Muscle of leg (tissue), 11 donors: ENCODE data around the gene TMED10. TPM values are rescaled to one million over a fixed set of nuclear protein-coding genes. Genes with fewer than 3 reads are reported as not detected.
"Not testable (repeated sequence)": the region's sequence is repeated elsewhere in the genome, so short reads cannot be mapped to it uniquely, and the experiment has no call there.

ENCODE experiments used
- DNase-seq: peaks from one replicate; pipeline ENCODE4 v3.0.0; 2013
- H3K27ac ChIP-seq: one replicate; pipeline ENCODE4 v1.5.1; 2013; ENCODE audit warnings: mild to moderate bottlenecking, low read length, control low read depth
- H3K27me3 ChIP-seq: one replicate; pipeline ENCODE4 v1.6.1; 2013; ENCODE audit warnings: low read length; ENCODE audit not compliant: control insufficient read depth, insufficient read depth
- H3K36me3 ChIP-seq: one replicate; pipeline ENCODE4 v1.6.1; 2013; ENCODE audit warnings: low read length; ENCODE audit not compliant: control insufficient read depth, insufficient read depth
- H3K4me1 ChIP-seq: one replicate; pipeline ENCODE4 v1.6.1; 2013; ENCODE audit warnings: low read length; ENCODE audit not compliant: control insufficient read depth, insufficient read depth
- H3K4me3 ChIP-seq: one replicate; pipeline ENCODE4 v1.5.1; 2013; ENCODE audit warnings: low read length, control low read depth
- H3K9me3 ChIP-seq: replicated peaks from 2 replicates; pipeline ENCODE4 v1.6.1; 2013; ENCODE audit warnings: low read depth, low read length; ENCODE audit not compliant: control insufficient read depth
- WGBS: methylation state at CpG from one replicate; pipeline ENCODE4 v1.1.5; 2013; ENCODE audit warnings: missing lambda C conversion rate; ENCODE audit not compliant: insufficient coverage; 5-methylcytosine and 5-hydroxymethylcytosine counted together
- polyA plus RNA-seq, 8 donors: library from polyadenylated mRNA; unstranded; fragments of 120-200 nt; gene quantifications; one replicate each; pipeline versions ENCODE4 v1.2.1 to v1.2.3, GENCODE V29; 2013; ENCODE audit warnings: inconsistent platforms in 1 of 8, low replicate concordance in 1 of 8; ENCODE audit not compliant: insufficient read length in 8 of 8, insufficient read depth in 1 of 8
- total RNA-seq: library from RNA; stranded (reverse); fragments of 120-200 nt; gene quantifications from one replicate; pipeline ENCODE4 v1.2.4, GENCODE V29; 2013

TMED10 gene
- total and polyA plus RNA-seq, 9 donors = 100 to 180 (median 123) TPM

DNA sequence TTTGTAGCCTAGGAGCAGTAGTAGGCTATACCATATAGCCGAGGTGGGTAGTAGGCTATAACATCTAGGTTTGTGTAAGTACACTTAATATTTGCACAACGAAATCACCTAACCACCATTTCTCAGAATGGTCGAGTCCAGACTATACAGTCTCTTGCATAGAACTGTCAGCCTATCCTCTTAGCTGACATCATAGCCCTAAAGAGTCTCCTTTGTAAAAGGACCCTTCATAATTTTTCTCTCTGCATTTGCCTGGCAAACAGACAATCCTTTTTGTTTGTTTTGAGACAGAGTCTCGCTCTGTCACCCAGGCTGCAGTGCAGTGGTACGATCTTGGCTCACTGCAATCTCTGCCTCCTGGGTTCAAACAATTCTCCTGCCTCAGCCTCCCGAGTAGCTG is 25.8 kb downstream of the TMED10 start:
- WGBS = 94% methylated on average over 4 of the region's 6 CpGs
- not testable (repeated sequence) for H3K27ac ChIP-seq

DNA sequence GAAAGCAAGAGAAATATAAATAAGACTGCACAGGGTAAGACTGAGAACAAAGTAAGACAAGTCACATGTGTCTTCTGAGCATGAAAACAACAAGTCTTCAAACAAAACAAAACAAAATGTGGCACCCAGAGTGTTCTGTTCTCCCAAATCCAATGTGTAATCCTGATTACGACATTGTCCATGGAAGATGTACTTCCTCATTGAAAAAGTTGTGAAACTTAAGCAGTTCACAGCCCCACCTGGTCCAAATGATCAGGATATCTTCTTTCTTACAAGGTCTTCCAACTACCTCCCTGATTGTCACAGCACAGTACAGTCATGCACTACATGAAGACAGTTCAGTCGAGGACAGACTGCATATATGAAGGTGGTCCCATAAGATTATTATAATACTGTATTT is 26.3 kb downstream of the TMED10 start:
- Histone ChIP-seq H3K4me1 (no peaks in the 10 kb centered on the region), H3K27me3 (no peaks in the 10 kb centered on the region), H3K4me3 (no peak overlapping the region), H3K27ac (no peak overlapping the region), H3K9me3 (no peaks in the 10 kb centered on the region), H3K36me3 (peaks cover 13% of the 10 kb centered on the region)
- WGBS = 83% methylated on average over 1 of the region's 2 CpGs
- no peak for DNase-seq

More for the DNA sequence above, 25.8 kb downstream of the TMED10 start:
- H3K9me3 ChIP-seq, H3K4me1 ChIP-seq, DNase-seq, H3K4me3 ChIP-seq, H3K27me3 ChIP-seq: not testable (repeated sequence)
- peaks cover 11% of the 10 kb centered on the region for H3K36me3 ChIP-seq

DNA sequence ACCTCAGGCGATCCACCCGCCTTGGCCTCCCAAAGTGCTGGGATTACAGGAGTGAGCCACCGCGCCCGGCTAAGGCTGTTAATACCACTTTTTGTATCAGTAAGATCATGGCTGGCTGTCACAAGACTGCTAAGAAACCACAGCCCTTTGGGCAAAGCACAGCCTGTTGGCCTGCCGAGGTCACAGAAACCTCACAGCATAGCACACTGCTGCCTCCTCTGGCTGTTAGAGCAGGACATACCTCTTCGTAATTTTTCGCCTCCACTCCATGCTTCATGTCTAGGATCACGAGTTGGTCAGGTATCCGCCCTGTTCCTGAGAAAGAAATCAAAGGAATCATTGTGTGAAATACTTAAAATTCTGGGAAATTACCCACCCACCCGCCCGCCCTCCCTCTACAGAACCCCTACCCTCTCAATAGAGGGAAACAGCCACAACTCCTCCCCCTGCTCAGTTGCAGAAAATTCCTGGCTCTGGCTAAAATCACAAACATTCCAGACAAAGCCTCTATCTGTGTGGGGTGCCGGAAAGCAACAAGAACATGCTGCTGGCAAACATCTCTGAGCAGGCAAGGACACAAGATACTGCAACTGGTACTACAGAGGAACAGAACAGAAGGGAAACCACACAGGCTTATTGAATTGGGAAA is 28.9 kb downstream of the TMED10 start:
- Histone ChIP-seq H3K27me3 (no peaks in the 10 kb centered on the region), H3K36me3 (peaks cover 20% of the 10 kb centered on the region), H3K9me3 (no peaks in the 10 kb centered on the region), H3K4me3 (no peak overlapping the region), H3K27ac (peak overlapping the region; percentile 50), H3K4me1 (peaks cover 4% of the 10 kb centered on the region)
- DNase-seq = peak; percentile 69
- 51% methylated on average over 6 of the region's 13 CpGs for WGBS

DNA sequence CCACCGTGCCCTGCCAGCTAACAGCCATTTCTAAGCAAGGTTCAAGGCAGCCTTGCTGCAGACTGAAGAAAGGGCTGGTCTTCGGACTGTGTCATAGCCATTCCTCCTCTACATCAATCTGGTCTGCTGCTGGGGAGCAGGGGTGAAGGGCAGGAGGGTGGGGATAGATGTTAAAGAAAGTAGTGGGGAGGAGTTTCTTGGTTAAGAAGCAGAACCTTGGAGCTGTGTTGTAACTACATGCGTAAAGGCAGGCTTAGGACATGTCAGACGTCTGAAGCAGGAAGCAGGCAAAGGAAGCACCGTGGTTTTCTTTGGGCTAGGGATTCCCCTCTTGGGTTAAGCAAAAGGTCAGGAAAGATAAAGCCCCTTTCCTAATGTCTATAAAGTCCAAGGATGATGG is 31.5 kb downstream of the TMED10 start:
- Histone ChIP-seq H3K27me3 (no peaks in the 10 kb centered on the region), H3K27ac (no peak overlapping the region), H3K9me3 (no peaks in the 10 kb centered on the region), H3K36me3 (peaks cover 17% of the 10 kb centered on the region), H3K4me3 (no peak overlapping the region), H3K4me1 (peaks cover 4% of the 10 kb centered on the region)
- 58% methylated on average over 4 of the region's 5 CpGs for WGBS
- DNase-seq = peak; percentile 61

DNA sequence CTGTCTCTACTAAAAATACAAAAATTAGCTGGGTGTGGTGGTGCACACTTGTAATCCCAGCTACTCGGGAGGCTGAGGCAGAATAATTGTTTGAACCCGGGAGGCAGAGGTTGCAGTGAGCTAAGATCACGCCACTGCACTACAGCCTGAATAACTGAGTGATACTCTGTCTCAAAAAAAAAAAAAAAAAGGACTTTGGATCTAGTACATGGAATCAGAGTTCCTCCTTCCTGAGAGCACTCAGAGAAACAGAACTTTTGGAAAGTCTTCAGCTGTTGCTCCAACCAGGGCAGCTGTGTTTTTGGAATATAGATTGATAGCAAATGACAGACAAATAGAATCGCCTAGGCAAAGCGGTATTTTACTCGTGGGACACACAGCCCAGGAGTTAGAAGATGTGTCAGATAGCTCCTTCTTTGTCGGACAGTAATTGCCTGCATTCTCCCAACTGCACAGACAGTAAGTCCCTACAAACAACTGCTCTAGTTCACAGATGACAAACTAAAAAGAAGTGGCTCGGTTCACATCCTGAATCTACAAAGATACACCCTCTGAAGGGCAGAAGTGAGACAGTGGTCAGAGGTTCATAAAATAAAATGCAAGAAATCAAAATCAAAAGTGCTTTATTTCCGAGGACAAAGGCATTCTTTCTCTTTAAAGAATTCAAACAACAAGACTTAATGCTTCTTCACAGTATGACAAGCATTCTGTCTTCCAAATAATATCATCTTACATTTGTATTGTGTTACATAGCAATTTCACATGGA is 32.5 kb downstream of the TMED10 start:
- no peak overlapping the region for H3K4me3 ChIP-seq
- no peaks in the 10 kb centered on the region for H3K9me3 ChIP-seq
- DNase-seq = no peak
- H3K27me3 ChIP-seq = no peaks in the 10 kb centered on the region
- H3K4me1 ChIP-seq = peaks cover 4% of the 10 kb centered on the region
- 90% methylated on average over 4 of the region's 9 CpGs for WGBS
- peak overlapping the region; percentile 45 for H3K27ac ChIP-seq
- peaks cover 10% of the 10 kb centered on the region for H3K36me3 ChIP-seq

DNA sequence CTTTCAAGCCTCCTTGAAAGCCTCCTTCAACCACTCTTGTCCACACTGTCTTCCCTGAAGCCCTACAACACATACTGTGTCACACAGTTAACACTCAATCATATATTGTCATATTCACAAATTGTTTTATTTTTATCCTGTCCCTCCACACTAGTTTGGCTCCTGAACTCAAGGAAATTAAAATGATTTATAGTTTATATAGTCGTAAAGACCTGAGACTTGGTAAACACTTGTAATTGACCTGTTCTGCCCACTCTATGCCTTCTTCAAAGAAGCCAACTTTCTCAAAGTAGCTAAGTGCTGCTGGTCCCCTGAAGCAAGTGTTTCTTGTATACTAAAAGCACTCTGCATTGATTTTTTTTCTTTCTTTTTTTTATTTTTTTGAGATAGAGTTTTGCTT is 33.9 kb downstream of the TMED10 start:
- Histone ChIP-seq H3K4me1 (peaks cover 4% of the 10 kb centered on the region), H3K9me3 (no peaks in the 10 kb centered on the region), H3K36me3 (peaks cover 9% of the 10 kb centered on the region), H3K27me3 (no peaks in the 10 kb centered on the region), H3K27ac (no peak overlapping the region), H3K4me3 (no peak overlapping the region)
- no CpG with 5 or more reads among the region's 1 CpG for WGBS
- no peak for DNase-seq

DNA sequence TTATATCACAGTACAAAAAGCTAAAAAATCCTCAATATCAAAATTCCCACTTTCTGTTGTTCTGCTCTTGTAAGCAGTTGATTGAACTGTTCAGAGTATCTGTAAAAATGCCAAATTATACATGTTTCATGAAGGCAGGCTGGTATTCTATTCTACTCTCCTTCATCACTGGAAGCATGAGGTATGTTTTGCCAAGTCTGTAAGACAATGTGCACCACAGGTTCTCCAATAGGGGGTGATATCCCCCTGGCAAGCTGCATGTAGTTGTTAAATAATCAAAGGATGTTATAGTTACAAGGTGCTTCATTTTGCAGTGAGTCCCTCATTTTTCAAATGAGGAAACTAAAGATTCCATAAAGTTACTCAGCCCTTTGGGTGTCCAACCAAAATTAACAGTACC is 34.4 kb downstream of the TMED10 start:
- H3K9me3 ChIP-seq = no peaks in the 10 kb centered on the region
- peaks cover 4% of the 10 kb centered on the region for H3K4me1 ChIP-seq
- peak; percentile 46 for DNase-seq
- no peak overlapping the region for H3K4me3 ChIP-seq
- peaks cover 9% of the 10 kb centered on the region for H3K36me3 ChIP-seq
- H3K27me3 ChIP-seq = no peaks in the 10 kb centered on the region
- no peak overlapping the region for H3K27ac ChIP-seq

DNA sequence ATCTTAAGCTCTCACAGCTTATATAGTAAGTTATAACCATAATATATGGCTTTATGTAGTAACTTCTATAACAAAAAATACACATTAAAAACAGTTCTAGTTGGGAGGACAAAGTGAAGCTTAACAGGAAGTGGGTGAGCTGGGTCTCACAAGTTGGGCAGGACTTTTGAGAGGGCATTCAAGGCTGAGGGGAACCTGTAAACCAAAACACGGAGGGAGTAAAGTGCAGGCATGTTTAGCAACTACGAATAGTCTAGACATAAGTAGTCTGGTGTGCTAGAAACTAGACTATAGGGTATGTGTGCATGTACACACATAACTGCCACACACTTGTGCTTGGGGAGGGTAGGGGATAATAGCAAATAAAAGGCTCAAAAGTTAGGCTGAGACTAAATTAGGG is 35.4 kb downstream of the TMED10 start:
- Histone ChIP-seq H3K36me3 (peaks cover 9% of the 10 kb centered on the region), H3K4me1 (peaks cover 4% of the 10 kb centered on the region), H3K4me3 (no peak overlapping the region), H3K9me3 (no peaks in the 10 kb centered on the region), H3K27ac (no peak overlapping the region), H3K27me3 (no peaks in the 10 kb centered on the region)
- DNase-seq = no peak
- 82% methylated on average over 2 of the region's 2 CpGs for whole genome bisulfite sequencing

DNA sequence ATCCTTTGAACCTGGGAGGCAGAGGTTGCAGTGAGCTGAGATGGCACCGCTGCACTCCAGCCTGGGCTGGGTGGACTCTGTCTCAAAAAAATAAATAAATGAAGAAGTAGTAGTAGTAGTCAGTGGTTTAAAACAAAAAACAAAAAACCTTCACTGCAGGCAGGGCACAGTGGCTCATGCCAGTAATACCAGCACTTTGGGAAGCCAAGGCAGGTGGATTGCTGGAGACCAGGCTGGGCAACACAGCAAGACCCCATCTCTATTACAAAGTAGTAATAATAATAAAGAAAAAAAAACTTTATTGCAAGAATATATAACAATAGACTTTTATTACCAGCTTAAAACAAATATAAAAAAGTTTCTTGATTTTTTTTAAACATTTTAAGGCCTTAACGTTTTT is 35.8 kb downstream of the TMED10 start:
- H3K4me1 ChIP-seq = peaks cover 4% of the 10 kb centered on the region
- no peak overlapping the region for H3K27ac ChIP-seq
- H3K4me3 ChIP-seq = no peak overlapping the region
- WGBS = no CpG with 5 or more reads among the region's 2 CpGs
- H3K36me3 ChIP-seq = peaks cover 9% of the 10 kb centered on the region
- DNase-seq = no peak
- no peaks in the 10 kb centered on the region for H3K27me3 ChIP-seq
- no peaks in the 10 kb centered on the region for H3K9me3 ChIP-seq

DNA sequence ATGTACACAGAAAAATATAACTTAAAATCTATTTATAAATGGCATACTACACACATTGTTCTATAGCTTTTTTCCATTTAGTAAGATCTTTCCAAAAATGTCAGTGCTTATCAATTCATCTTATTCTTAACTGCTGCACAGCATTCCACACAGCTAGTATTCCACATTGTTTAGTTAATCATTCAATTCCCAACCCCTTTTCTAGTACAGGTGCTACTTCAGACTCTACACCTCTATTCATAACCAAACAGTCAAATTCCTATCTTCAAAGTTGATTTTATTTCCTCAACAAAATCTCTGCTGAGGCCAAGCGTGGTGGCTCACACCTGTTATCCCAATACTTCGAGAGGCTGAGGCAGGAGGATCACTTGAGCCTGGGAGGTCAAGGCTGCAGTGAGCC is 37.2 kb downstream of the TMED10 start:
- no peak overlapping the region for H3K4me3 ChIP-seq
- DNase-seq = no peak
- H3K36me3 ChIP-seq = peaks cover 12% of the 10 kb centered on the region
- no peak overlapping the region for H3K27ac ChIP-seq
- peaks cover 4% of the 10 kb centered on the region for H3K4me1 ChIP-seq
- H3K27me3 ChIP-seq = no peaks in the 10 kb centered on the region
- no peaks in the 10 kb centered on the region for H3K9me3 ChIP-seq
- 83% methylated on average over 1 of the region's 2 CpGs for WGBS
